H1 (cell line): ENCODE results near the gene CLPX. TPM values are rescaled to one million over a fixed set of nuclear protein-coding genes. Genes with fewer than 3 reads are reported as not detected.

Experiments used
- TAF1 ChIP-seq: IDR thresholded peaks from 2 replicates; pipeline ENCODE4 v1.6.1; 2011; ENCODE audit warnings: mild to moderate bottlenecking, low read depth, low read length
- polyA plus RNA-seq, 7 experiments: library from polyadenylated mRNA; depleted of rRNA in 3 of 7; stranded (reverse) in 5 of 7; unstranded in 2 of 7; fragments of >200 nt in 5 of 7; fragments of 200-250 nt in 2 of 7; gene quantifications; 1 replicate in 5 of 7; 2 replicates in 1 of 7; 4 replicates in 1 of 7; pipeline versions ENCODE4 v1.2.1 to v1.2.3, GENCODE V29; 2011 to 2013; ENCODE audit warnings: missing spikeins in 2 of 7, mixed read lengths in 2 of 7
- total RNA-seq: library from RNA; stranded (reverse); fragmentation: NEBNext Ultra II Directional; extraction: Animal tissue kit (Norgen Biotek cat#: 25700); gene quantifications from 2 replicates; pipeline ENCODE4 v1.2.1, GENCODE V29; 2021

CLPX gene
- total and polyA plus RNA-seq, 2 of the 8 experiments (the other 6 are each of a cell fraction or from before 2014, with no cell fraction given), result 10.5 to 53.6 TPM

DNA sequence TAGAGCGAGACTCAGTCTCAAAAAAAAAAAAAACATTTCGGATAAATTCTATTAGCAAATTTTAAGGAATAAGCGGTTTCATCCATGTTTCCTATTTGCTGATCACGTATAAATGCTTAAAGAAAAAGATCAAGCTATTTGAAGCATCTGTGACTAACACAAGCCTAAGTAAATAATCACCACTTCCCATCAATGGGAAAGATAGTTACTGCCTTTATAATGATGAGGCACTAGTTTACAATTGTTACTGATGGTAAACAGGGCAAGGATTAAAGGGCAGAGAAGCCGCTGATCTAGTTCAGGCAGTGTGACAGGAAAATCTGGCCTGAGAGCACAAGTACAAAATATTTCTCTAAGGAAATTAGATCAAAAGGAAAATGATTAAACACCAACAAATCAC lies 13.7 kb downstream of the CLPX start (continued):
- TF ChIP-seq TAF1, result no peak
